ENCODE data around the gene ACOX3. TPM values are rescaled to one million over a fixed set of nuclear protein-coding genes. Genes with fewer than 3 reads are reported as not detected.

Gene ACOX3
- total RNA-seq, 1 donor from 2014 or later = 21.6 TPM

DNA sequence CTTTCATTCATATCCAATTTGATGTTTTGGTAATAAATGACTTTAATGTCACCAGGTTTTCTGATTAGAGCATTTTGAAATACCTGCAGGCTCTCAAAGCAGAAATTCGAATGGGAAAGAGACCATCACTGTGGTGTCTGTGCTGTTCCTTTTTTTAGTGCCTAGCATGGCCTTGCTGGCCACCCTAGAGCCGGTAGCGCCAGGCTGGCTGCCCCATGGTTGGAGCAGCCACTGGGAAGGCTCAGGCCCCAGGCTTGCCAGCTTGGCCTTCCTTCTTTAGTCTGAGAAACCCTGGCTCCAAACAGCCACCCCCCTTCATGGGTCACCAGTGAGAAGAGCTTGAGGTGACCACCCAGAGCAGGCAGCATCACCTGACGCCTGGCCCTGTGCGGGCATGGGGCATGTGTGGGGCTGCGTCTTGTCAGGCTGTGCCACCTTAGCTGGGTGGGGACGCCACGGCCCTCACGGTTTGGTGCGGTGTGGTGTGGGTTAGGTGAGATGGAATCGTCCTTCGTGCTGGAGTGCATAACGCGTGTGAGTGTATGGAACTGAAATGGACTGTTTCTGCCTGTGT is 30.0 kb upstream of the ACOX3 start:
- intact Hi-C loops (cut with DNase I) = no loop called here
- Histone ChIP-seq H3K27me3 (no peaks in the 10 kb centered on the region), H3K4me3 (no peak overlapping the region), H3K27ac (no peak overlapping the region), H3K9me3 (no peaks in the 10 kb centered on the region), H3K36me3 (peaks cover 26% of the 10 kb centered on the region), H3K4me1 (peaks cover 13% of the 10 kb centered on the region)
- ATAC-seq (no peak), DNase-seq (no peak)
- TF ChIP-seq, protein P1, sequence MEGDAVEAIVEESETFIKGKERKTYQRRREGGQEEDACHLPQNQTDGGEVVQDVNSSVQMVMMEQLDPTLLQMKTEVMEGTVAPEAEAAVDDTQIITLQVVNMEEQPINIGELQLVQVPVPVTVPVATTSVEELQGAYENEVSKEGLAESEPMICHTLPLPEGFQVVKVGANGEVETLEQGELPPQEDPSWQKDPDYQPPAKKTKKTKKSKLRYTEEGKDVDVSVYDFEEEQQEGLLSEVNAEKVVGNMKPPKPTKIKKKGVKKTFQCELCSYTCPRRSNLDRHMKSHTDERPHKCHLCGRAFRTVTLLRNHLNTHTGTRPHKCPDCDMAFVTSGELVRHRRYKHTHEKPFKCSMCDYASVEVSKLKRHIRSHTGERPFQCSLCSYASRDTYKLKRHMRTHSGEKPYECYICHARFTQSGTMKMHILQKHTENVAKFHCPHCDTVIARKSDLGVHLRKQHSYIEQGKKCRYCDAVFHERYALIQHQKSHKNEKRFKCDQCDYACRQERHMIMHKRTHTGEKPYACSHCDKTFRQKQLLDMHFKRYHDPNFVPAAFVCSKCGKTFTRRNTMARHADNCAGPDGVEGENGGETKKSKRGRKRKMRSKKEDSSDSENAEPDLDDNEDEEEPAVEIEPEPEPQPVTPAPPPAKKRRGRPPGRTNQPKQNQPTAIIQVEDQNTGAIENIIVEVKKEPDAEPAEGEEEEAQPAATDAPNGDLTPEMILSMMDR (IDR thresholded peaks at IDR 0.05) = no peak

DNA sequence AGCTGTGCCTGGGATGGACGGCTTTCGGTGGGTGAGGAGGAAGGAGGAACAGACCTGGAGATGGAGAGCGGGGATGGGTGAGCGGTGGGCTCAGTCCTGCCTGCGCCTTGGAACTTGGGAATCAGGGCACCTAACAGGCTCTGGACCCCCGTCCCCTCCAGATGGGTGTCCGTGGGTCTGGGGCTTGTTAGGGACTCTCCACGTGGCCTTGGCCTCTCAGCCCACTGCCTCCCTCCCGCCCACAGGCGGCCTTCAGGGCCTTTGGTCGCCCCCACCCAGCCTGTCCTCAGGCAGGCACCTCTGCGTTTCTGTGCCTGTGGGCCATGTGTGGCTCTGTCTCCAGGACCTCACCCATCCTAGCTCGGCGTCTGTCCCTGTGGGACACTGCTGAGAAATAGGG is 29.0 kb upstream of the ACOX3 start:
- no peak overlapping the region for H3K4me3 ChIP-seq
- H3K9me3 ChIP-seq = no peaks in the 10 kb centered on the region
- no peak overlapping the region for H3K27ac ChIP-seq
- H3K4me1 ChIP-seq = peaks cover 13% of the 10 kb centered on the region
- ATAC-seq = no peak
- no peaks in the 10 kb centered on the region for H3K27me3 ChIP-seq
- TF ChIP-seq, protein P1 (IDR thresholded peaks at IDR 0.05) = no peak
- DNase-seq = no peak
- intact Hi-C loops (cut with DNase I) = loop anchor here (5.0 kb wide), 1 partner anchor 123 kb away; the partner anchor contains the start of gene CPZ
- peaks cover 36% of the 10 kb centered on the region for H3K36me3 ChIP-seq

DNA sequence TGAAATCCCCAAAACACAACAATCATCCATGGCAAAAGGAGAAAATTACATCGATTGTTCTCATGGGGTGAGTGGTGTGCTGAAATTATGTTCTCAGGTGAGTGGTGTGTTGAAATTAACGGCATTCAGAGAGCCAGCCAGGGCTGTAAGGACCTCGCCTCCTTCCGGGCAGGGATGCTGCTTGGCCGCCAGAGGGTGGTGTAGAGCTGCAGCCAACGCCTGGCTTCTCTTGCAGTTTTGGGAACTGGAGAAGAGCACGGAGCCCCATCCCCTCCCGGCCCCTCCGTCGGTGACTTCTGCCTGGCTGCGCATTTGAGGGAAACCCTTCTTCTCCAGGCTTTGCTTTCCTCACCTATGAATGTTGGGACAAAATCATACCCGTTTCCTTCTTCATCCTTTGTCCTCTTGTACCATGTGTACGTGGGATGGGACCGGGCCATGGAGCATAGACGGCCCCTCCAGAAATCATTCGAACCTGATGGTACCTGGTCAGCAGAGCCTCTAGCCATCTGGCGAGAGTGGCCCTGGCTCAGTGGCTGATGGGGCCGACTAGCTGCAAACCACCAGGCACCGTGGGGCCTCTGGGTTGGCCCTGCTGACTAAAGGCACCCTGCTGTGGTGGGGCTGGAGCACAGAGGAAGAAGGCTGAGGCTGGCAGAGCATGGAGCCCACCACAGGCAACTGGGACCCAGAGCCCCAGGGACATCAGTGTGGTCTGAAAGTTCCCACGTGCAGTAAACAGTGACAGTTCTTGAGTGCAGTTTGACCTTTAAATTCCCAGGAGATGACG is 28.4 kb upstream of the ACOX3 start:
- Histone ChIP-seq H3K36me3 (peaks cover 42% of the 10 kb centered on the region), H3K9me3 (no peaks in the 10 kb centered on the region), H3K4me1 (peaks cover 13% of the 10 kb centered on the region), H3K27me3 (no peaks in the 10 kb centered on the region), H3K4me3 (no peak overlapping the region), H3K27ac (no peak overlapping the region)
- TF ChIP-seq, protein P1 (IDR thresholded peaks at IDR 0.05) = peak; percentile 92
- ATAC-seq = peak; percentile 86
- intact Hi-C loops (cut with DNase I) = loop anchor here (5.0 kb wide), 1 partner anchor 123 kb away; the partner anchor contains the start of gene CPZ
- peak; percentile 86 for DNase-seq

DNA sequence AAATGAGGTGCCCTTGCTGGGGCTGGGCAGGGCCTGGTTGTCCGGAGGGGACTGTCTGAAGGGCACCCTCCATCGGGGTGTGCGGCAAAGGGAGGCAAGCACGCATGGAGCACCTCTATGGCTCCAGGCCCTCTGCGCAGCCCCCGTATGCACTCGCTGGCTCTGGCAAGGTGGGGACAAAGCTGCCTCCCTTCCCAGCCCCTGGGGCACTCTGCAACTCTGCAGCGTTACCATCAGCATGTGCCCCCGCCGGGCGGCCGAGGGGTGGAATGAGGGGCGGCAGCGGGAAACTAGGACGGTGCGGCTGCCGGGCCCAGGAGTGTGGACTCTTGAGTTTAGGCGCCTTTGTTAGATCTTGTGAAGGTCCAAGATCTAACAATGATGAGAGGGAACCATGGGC is 26.5 kb upstream of the ACOX3 start:
- TF ChIP-seq, protein P1 (IDR thresholded peaks at IDR 0.05) = no peak
- Histone ChIP-seq H3K27ac (no peak overlapping the region), H3K36me3 (peaks cover 55% of the 10 kb centered on the region), H3K27me3 (no peaks in the 10 kb centered on the region), H3K4me1 (peaks cover 2% of the 10 kb centered on the region), H3K9me3 (no peaks in the 10 kb centered on the region), H3K4me3 (no peak overlapping the region)
- DNase-seq (no peak), ATAC-seq (no peak)
- intact Hi-C loops (cut with DNase I) = loop anchor here (5.0 kb wide), 1 partner anchor 125 kb away; the partner anchor contains the start of gene CPZ

DNA sequence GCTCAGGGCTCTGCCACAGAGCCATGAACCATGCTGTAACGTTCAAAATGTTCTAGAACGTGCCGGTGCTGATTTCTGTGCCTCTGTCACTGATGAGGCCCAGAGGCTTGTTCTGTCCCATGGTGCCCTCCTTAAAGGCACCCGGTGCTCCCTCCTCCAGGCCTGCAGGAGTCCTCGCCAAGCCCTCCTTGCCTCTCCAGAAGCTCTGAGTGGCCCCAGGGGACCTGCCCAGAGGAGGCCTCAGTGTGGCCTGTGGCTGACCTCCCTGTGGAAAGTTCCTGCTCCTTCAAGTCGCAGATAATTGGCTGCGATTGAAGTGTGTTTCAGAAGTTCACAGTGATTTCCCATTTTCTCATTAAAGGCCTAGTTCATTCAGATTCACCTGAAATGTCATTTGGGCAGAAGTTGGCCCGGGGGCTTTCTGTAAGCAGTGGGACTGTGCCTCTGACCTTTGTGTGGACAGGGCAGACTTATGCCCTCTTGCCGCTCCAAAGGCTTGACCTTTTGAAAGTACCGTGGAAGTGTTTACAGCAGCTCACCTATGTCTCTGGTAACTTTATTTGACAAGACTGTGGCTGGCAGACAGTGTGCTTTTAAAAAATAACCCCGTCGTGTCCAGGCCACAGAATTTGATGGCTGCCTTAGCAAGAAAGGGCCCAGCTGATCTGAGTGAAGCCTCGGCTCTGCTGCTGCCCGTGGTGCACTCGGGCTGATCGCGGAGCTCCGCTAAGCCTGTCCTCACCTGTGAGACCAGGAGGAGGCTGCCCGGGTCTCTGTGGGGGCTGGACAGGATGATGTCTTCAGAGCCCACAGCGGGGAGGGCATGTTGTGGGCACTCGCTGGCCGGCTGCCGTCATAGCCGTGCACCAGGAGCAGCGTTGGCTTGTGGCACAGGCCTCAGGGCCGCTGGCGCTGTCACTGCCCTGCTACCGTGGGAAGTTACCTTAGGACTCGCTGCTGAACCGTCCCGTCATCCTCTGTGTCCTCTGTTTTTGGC is 25.4 kb upstream of the ACOX3 start:
- intact Hi-C loops (cut with DNase I) = loop anchor here (5.0 kb wide), 1 partner anchor 126 kb away; the partner anchor contains the start of gene CPZ
- no peak overlapping the region for H3K4me3 ChIP-seq
- TF ChIP-seq, protein P1 (IDR thresholded peaks at IDR 0.05) = no peak
- peaks cover 66% of the 10 kb centered on the region for H3K36me3 ChIP-seq
- DNase-seq (no peak), ATAC-seq (no peak)
- H3K4me1 ChIP-seq = no peaks in the 10 kb centered on the region
- H3K27ac ChIP-seq = no peak overlapping the region
- H3K27me3 ChIP-seq = no peaks in the 10 kb centered on the region
- no peaks in the 10 kb centered on the region for H3K9me3 ChIP-seq

Measured in upper lobe of right lung (tissue), 1 donor.